ENCODE data around the gene PAPOLB. TPM values are rescaled to one million over a fixed set of nuclear protein-coding genes. Genes with fewer than 3 reads are reported as not detected.

The PAPOLB gene
- total RNA-seq, 4 donors from 2014 or later, result 0.10 TPM; not detected in 3

DNA sequence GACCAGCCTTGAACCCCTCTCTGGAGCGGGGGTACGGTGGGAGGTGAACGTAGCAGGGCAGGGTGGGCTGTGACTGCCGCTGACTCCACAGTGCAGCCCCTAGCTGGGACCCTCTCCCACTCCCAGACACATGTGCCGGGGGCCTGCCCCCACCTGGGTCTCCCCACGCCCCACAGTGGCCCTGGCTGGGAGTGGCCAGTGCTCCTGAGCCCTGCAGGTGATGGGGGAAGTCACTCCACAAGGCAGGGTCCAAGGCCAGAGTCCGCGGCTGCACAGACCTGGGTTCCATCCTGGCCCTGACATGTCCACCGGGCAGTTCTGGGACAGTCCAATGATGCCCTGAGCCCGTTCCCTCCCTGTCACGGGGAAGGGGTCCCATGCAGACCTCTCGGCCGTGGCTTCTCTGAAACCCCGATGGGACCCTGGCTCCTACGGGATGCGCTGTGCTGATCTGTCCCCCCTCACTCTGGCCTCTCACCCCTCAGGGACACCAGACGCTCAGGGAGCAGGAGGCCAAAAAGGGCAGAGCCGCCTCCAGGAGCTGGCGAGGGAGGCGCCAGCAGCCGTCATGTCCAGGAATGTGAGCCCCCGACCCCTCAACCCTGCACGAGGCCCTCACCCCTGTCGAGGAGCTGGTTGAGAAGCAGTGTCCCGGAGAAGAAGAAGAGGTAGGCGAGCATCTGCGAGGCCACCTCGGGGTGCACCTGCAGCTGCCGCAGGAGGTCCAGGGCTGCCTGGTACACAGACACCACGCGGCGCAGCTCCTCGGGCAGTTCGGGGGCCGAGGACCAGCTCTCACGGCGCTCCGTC, 46.0 kb downstream of the PAPOLB start:
- in situ Hi-C loops (cut with MboI; ENCODE audit: low sequenced_read_pairs in 4 of 4), result no loop called here
- H3K9me3 ChIP-seq, result no peaks in the 10 kb centered on the region
- intact Hi-C loops (cut with DNase I; ENCODE audit: low total_unique reads), result no loop called here

DNA sequence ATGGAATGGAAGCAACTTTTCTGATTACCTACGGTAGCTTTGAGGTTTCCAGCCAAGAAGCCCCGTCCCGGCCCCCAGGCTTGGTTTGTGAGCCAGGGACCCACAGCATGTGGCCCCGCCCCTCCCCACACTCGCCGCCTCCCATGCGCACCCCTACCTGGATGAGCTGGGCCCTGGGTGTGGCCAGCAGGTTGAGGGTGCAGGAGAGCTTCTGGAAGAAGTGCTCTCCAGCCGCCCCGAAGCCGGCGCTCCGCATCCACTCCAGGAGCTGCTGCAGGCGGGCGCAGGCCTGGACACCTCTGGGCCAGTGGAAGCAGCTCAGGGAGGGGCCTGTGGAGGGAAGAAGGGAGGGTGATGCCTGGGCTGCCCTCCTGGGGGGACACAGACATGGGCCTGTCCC, 46.7 kb downstream of the PAPOLB start:
- in situ Hi-C loops (cut with MboI; ENCODE audit: low sequenced_read_pairs in 4 of 4), result no loop called here
- no peak for ATAC-seq
- H3K36me3 ChIP-seq, result no peaks in the 10 kb centered on the region

More for the DNA sequence above, 46.0 kb downstream of the PAPOLB start:
- Histone ChIP-seq H3K27ac (no peak overlapping the region), H3K36me3 (no peaks in the 10 kb centered on the region), H3K27me3 (no peaks in the 10 kb centered on the region), H3K4me1 (no peaks in the 10 kb centered on the region), H3K4me3 (no peak overlapping the region)
- DNase-seq, result no peak
- ATAC-seq, result no peak
- TF ChIP-seq, protein P1, sequence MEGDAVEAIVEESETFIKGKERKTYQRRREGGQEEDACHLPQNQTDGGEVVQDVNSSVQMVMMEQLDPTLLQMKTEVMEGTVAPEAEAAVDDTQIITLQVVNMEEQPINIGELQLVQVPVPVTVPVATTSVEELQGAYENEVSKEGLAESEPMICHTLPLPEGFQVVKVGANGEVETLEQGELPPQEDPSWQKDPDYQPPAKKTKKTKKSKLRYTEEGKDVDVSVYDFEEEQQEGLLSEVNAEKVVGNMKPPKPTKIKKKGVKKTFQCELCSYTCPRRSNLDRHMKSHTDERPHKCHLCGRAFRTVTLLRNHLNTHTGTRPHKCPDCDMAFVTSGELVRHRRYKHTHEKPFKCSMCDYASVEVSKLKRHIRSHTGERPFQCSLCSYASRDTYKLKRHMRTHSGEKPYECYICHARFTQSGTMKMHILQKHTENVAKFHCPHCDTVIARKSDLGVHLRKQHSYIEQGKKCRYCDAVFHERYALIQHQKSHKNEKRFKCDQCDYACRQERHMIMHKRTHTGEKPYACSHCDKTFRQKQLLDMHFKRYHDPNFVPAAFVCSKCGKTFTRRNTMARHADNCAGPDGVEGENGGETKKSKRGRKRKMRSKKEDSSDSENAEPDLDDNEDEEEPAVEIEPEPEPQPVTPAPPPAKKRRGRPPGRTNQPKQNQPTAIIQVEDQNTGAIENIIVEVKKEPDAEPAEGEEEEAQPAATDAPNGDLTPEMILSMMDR (IDR thresholded peaks at IDR 0.05 in 4 of 5, conservative IDR thresholded peaks at IDR 0.05 in 1 of 5), result no peak
- no peak for TF ChIP-seq POLR2A (IDR thresholded peaks at IDR 0.05)

GRCh38 chr7:4814433-4814832, 47.4 kb downstream of the PAPOLB start:
- intact Hi-C loops (cut with DNase I; ENCODE audit: low total_unique reads), result no loop called here
- in situ Hi-C loops (cut with MboI; ENCODE audit: low sequenced_read_pairs in 4 of 4), result no loop called here
- H3K36me3 ChIP-seq, result no peaks in the 10 kb centered on the region
- H3K4me1 ChIP-seq, result no peaks in the 10 kb centered on the region
- ATAC-seq, result no peak
- no peak for DNase-seq
- TF ChIP-seq POLR2A (IDR thresholded peaks at IDR 0.05), result no peak
- TF ChIP-seq, protein P1 (IDR thresholded peaks at IDR 0.05 in 4 of 5, conservative IDR thresholded peaks at IDR 0.05 in 1 of 5), result no peak
- H3K27ac ChIP-seq, result no peak overlapping the region
- H3K9me3 ChIP-seq, result no peaks in the 10 kb centered on the region
- no peak overlapping the region for H3K4me3 ChIP-seq
- no peaks in the 10 kb centered on the region for H3K27me3 ChIP-seq

More for the DNA sequence above, 46.7 kb downstream of the PAPOLB start:
- Histone ChIP-seq H3K27ac (no peak overlapping the region), H3K9me3 (no peaks in the 10 kb centered on the region), H3K4me1 (no peaks in the 10 kb centered on the region), H3K27me3 (no peaks in the 10 kb centered on the region), H3K4me3 (no peak overlapping the region)
- no peak for DNase-seq
- TF ChIP-seq POLR2A (IDR thresholded peaks at IDR 0.05), result no peak
- TF ChIP-seq, protein P1 (IDR thresholded peaks at IDR 0.05 in 4 of 5, conservative IDR thresholded peaks at IDR 0.05 in 1 of 5), result no peak
- intact Hi-C loops (cut with DNase I; ENCODE audit: low total_unique reads), result no loop called here

GRCh38 chr7:4809666-4810065, 52.2 kb downstream of the PAPOLB start:
- H3K27ac ChIP-seq, result peak overlapping the region; percentile 45 to 67 (median 62)
- H3K4me1 ChIP-seq, result no peaks in the 10 kb centered on the region
- intact Hi-C loops (cut with DNase I; ENCODE audit: low total_unique reads), result no loop called here
- ATAC-seq (no peak), DNase-seq (no peak)
- no peaks in the 10 kb centered on the region for H3K9me3 ChIP-seq
- H3K4me3 ChIP-seq, result no peak overlapping the region
- no peak for TF ChIP-seq POLR2A (IDR thresholded peaks at IDR 0.05)
- TF ChIP-seq, protein P1 (IDR thresholded peaks at IDR 0.05 in 4 of 5, conservative IDR thresholded peaks at IDR 0.05 in 1 of 5), result no peak
- H3K27me3 ChIP-seq, result no peaks in the 10 kb centered on the region
- in situ Hi-C loops (cut with MboI; ENCODE audit: low sequenced_read_pairs in 4 of 4), result loop anchor here in 1 of 4 donors (10.0 kb wide), 1 partner anchor 275 kb away; no protein-coding TSS in a partner anchor
- H3K36me3 ChIP-seq, result no peaks in the 10 kb centered on the region
